Measurements from ENCODE around the gene FRMD8.

GRCh38 chr11:65338676-65339075, 47.8 kb upstream of the FRMD8 start:
- TF ChIP-seq EZH2 (IDR thresholded peaks at IDR 0.05; ENCODE audit: low read length, missing control alignments) (no peak), CTCF (conservative IDR thresholded peaks at IDR 0.05 in 1 of 2, IDR thresholded peaks at IDR 0.05 in 1 of 2; ENCODE audit: low read depth in 1 of 2, low read length in 2 of 2) (no peak)

All from fibroblast of lung (primary cell).